WERI-Rb-1 (cell line): ENCODE data around the gene STARD3.

Experiments
- DNase-seq: peaks from one replicate; pipeline ENCODE4 v3.0.0-alpha.2; 2020
- H3K27ac ChIP-seq: fragments of 250-450 bp; sonication (Bioruptor Pico); 2 replicates; pipeline ENCODE4 v1.5.1; 2020; ENCODE audit warnings: mild to moderate bottlenecking, moderate library complexity
- H3K27me3 ChIP-seq: fragments of 250-450 bp; sonication (Bioruptor Pico); 2 replicates; pipeline ENCODE4 v1.5.1; 2021; ENCODE audit warnings: mild to moderate bottlenecking, low read depth, moderate library complexity; ENCODE audit not compliant: insufficient read depth, severe bottlenecking
- H3K36me3 ChIP-seq: fragments of 250-450 bp; sonication (Bioruptor Pico); 2 replicates; pipeline ENCODE4 v1.5.1; 2020; ENCODE audit warnings: mild to moderate bottlenecking, moderate library complexity
- H3K4me3 ChIP-seq: 2 replicates; pipeline ENCODE4 v1.5.1; 2011; ENCODE audit warnings: low read depth, mild to moderate bottlenecking, control low read depth, low read length
- H3K9me3 ChIP-seq: fragments of 250-450 bp; sonication (Bioruptor Pico); 2 replicates; pipeline ENCODE4 v1.5.1; 2021; ENCODE audit warnings: mild to moderate bottlenecking, moderate library complexity; ENCODE audit not compliant: severe bottlenecking
- CTCF ChIP-seq: IDR thresholded peaks from 2 replicates; pipeline ENCODE4 v1.5.1; 2011; ENCODE audit warnings: low read depth, mild to moderate bottlenecking, control low read depth, inconsistent platforms, low read length

STARD3 gene

GRCh38 chr17:39607057-39607850 is 29.7 kb upstream of the STARD3 start:
- Histone ChIP-seq H3K27me3 (peaks cover 93% of the 10 kb centered on the region), H3K4me3 (no peak overlapping the region), H3K36me3 (no peaks in the 10 kb centered on the region), H3K9me3 (no peaks in the 10 kb centered on the region), H3K27ac (no peak overlapping the region)
- TF ChIP-seq CTCF, result no peak
- no peak for DNase-seq

GRCh38 chr17:39607851-39608130 is 29.2 kb upstream of the STARD3 start, which contains the start of gene NEUROD2:
TSS of gene NEUROD2 (minus strand) at chr17:39607920. CDS start at chr17:39606599, 1,321 bp downstream.
- TF ChIP-seq CTCF, result no peak
- H3K9me3 ChIP-seq, result no peaks in the 10 kb centered on the region
- H3K36me3 ChIP-seq, result no peaks in the 10 kb centered on the region
- H3K27me3 ChIP-seq, result peaks cover 89% of the 10 kb centered on the region
- no peak within 1 kb of the TSS for H3K4me3 ChIP-seq
- DNase-seq, result no peak
- no peak within 1 kb of the TSS for H3K27ac ChIP-seq

- Histone ChIP-seq H3K36me3 (no peaks in the 10 kb centered on the region), H3K9me3 (no peaks in the 10 kb centered on the region), H3K27ac (no peak overlapping the region), H3K27me3 (peaks cover 89% of the 10 kb centered on the region), H3K4me3 (no peak overlapping the region)
- DNase-seq, result no peak
- TF ChIP-seq CTCF, result no peak
Measured at GRCh38 chr17:39608142-39608981, 28.6 kb upstream of the STARD3 start.

- Histone ChIP-seq H3K36me3 (no peaks in the 10 kb centered on the region), H3K4me3 (no peak overlapping the region), H3K9me3 (no peaks in the 10 kb centered on the region), H3K27me3 (peaks cover 89% of the 10 kb centered on the region), H3K27ac (no peak overlapping the region)
- no peak for DNase-seq
- no peak for TF ChIP-seq CTCF
Measured at GRCh38 chr17:39609416-39610025, 27.4 kb upstream of the STARD3 start.

GRCh38 chr17:39611401-39612112 is 25.4 kb upstream of the STARD3 start:
- Histone ChIP-seq H3K27me3 (peaks cover 89% of the 10 kb centered on the region), H3K27ac (no peak overlapping the region), H3K4me3 (no peak overlapping the region), H3K36me3 (no peaks in the 10 kb centered on the region), H3K9me3 (no peaks in the 10 kb centered on the region)
- no peak for TF ChIP-seq CTCF
- DNase-seq, result no peak
